ENCODE measurements around the gene IFI6. TPM values are rescaled to one million over a fixed set of nuclear protein-coding genes. Genes with fewer than 3 reads are reported as not detected.
A peak's percentile ranks its signal among the peaks of the same experiment; 100 is the strongest.

IFI6 gene
- total and polyA plus RNA-seq, 2 of the 4 experiments (the other 2 are of a cell fraction), result 7.3 to 16.8 TPM

DNA sequence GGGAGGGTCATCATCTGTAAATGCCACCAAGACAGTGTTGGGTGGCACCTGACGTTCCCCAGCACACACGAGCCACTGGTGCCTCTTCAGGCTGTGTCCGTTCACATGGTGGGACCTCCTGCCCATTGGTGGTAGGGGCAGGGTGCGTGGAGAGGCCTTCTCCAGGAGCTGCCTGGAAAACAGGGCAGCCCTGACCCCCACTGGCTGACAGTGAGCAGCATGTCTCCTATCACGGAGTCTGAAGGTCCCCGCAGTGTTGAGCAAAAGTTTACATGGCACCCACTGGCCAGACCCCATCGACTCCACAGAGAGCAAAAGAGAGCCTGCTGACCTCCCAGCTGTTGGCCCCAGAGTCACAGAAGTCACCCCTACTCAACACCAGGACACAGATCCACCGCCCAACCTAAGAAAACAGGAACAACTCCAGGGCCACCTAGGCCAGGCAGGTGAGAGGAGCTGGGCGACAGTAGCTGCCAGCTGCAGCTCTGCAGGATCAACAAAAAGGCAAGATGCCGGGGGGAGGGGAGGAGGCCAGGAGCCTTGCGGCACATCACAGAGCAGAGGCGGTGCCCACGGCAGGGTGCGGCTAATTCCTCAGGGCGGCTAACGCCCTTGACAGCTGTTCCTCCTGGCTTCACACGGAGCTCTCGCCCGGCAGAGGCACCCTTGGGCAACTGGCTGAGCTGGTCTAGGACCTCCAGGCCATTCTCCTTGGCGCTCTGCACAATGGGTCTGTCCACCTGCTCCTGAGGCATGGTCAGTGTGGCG lies 14.4 kb upstream of the IFI6 start:
- 0 out of 2 replicates have a peak, but pooled peaks cover 2% of the 10 kb centered on the region for H3K4me1 ChIP-seq (ENCODE audit: control insufficient read depth, insufficient read depth, low read length)
- H3K18ac ChIP-seq (ENCODE audit: low read depth, low read length), result no peak overlapping the region
- intact Hi-C loops (cut with micrococcal nuclease) (no loop called here), dilution Hi-C loops (cut with HindIII; ENCODE audit: low sequenced_read_pairs, unreplicated experiment) (no loop called here), in situ Hi-C loops (cut with MboI; ENCODE audit: low sequenced_read_pairs) (no loop called here)
- no peak overlapping the region for H3K23ac ChIP-seq (ENCODE audit: low read depth, low read length)
- H3K9me3 ChIP-seq (ENCODE audit: control insufficient read depth, insufficient read depth, low read length), result peaks cover 4% of the 10 kb centered on the region
- H2AFZ ChIP-seq (replicated peaks; ENCODE audit: low read length, poor library complexity), result peak overlapping the region; percentile 37
- no peak overlapping the region for H3K27ac ChIP-seq (ENCODE audit: insufficient read depth, low read length)
- H2AK9ac ChIP-seq (replicated peaks; ENCODE audit: low read depth, low read length, poor library complexity), result no peak overlapping the region
- ChIA-PET POLR2A (ENCODE audit: unreplicated experiment) (interaction anchor here (0.6 kb wide), 1 partner anchor 116 kb away, joined by 3 read pairs; no protein-coding TSS in a partner anchor), CTCF (interaction anchor here (0.6 kb wide), 1 partner anchor 1415 kb away, joined by 3 read pairs; no protein-coding TSS in a partner anchor)
- H2BK120ac ChIP-seq (ENCODE audit: low read depth, low read length), result no peak overlapping the region
- peaks cover 4% of the 10 kb centered on the region; the same call in 1 of the 2 replicates for H3K9me1 ChIP-seq (ENCODE audit: insufficient read depth, low read length)
- no peaks in the 10 kb centered on the region for H3K79me1 ChIP-seq (ENCODE audit: low read depth in 1 of 2, low read length in 2 of 2)
- H4K91ac ChIP-seq (ENCODE audit: insufficient read depth, low read depth, low read length), result no peak overlapping the region
- no peak overlapping the region for H3K56ac ChIP-seq (ENCODE audit: extremely low read depth, insufficient read depth, low read length)
- H3K4ac ChIP-seq (ENCODE audit: low read depth, low read length), result no peak overlapping the region
- ATAC-seq (ENCODE audit: low read depth) (no peak), DNase-seq (no peak)
- H2BK15ac ChIP-seq (ENCODE audit: low read depth, low read length), result no peak overlapping the region
- H2AK5ac ChIP-seq (ENCODE audit: low read depth, low read length), result no peak overlapping the region
- H3K14ac ChIP-seq (replicated peaks; ENCODE audit: low read depth, low read length), result no peak overlapping the region
- no peak overlapping the region for H2BK5ac ChIP-seq (ENCODE audit: low read depth, low read length, poor library complexity, severe bottlenecking)
- H3K4me2 ChIP-seq (ENCODE audit: low read depth, low read length), result no peak overlapping the region
- H3K27me3 ChIP-seq (ENCODE audit: control insufficient read depth, insufficient read depth, low read length), result peaks cover 42% of the 10 kb centered on the region
- no TSS peak for BruUV-seq (replicated peaks)
- H4K5ac ChIP-seq (ENCODE audit: low read depth, low read length), result no peak overlapping the region
- H4K8ac ChIP-seq (ENCODE audit: low read depth in 2 of 2, low read length in 2 of 2), result no peak overlapping the region
- H3K4me3 ChIP-seq (ENCODE audit: insufficient read depth, low read depth, low read length), result no peak overlapping the region
- WGBS, 2 experiments (ENCODE audit: extremely low coverage in 2 of 2, insufficient read length in 1 of 2), result 37% methylated on average over 14 of the region's 21 CpGs; no CpG with 5 or more reads in 1 of the 2 experiments
- no peak overlapping the region for H3K9ac ChIP-seq (ENCODE audit: low read depth, low read length)
- H3K36me3 ChIP-seq (ENCODE audit: control insufficient read depth, insufficient read depth, low read length), result no peaks in the 10 kb centered on the region
- no peak overlapping the region for H2BK20ac ChIP-seq (ENCODE audit: low read depth, low read length)
- no peaks in the 10 kb centered on the region for H4K20me1 ChIP-seq (ENCODE audit: insufficient read depth, low read length)
- TF ChIP-seq MAFK (IDR thresholded peaks at IDR 0.05; ENCODE audit: low read depth, low read length) (no peak), NFE2L2 (IDR thresholded peaks at IDR 0.05; ENCODE audit: low read depth, low read length) (no peak), POLR2A (IDR thresholded peaks at IDR 0.05; ENCODE audit: low read depth, low read length) (no peak), RFX5 (IDR thresholded peaks at IDR 0.05; ENCODE audit: low read depth, low read length) (no peak), SMC3 (IDR thresholded peaks at IDR 0.05; ENCODE audit: low read depth, low read length) (no peak), MAZ (IDR thresholded peaks at IDR 0.05; ENCODE audit: borderline replicate concordance, low read depth, low read length) (no peak), RCOR1 (IDR thresholded peaks at IDR 0.05; ENCODE audit: insufficient replicate concordance, low read length) (no peak), CEBPB (IDR thresholded peaks at IDR 0.05; ENCODE audit: low read depth, low read length) (no peak), BHLHE40 (IDR thresholded peaks at IDR 0.05; ENCODE audit: low read depth, low read length) (no peak), MXI1 (IDR thresholded peaks at IDR 0.05; ENCODE audit: borderline replicate concordance, low read depth, low read length) (no peak), CHD1 (IDR thresholded peaks at IDR 0.05; ENCODE audit: low read depth, low read length) (no peak)
- TF ChIP-seq, protein P1, sequence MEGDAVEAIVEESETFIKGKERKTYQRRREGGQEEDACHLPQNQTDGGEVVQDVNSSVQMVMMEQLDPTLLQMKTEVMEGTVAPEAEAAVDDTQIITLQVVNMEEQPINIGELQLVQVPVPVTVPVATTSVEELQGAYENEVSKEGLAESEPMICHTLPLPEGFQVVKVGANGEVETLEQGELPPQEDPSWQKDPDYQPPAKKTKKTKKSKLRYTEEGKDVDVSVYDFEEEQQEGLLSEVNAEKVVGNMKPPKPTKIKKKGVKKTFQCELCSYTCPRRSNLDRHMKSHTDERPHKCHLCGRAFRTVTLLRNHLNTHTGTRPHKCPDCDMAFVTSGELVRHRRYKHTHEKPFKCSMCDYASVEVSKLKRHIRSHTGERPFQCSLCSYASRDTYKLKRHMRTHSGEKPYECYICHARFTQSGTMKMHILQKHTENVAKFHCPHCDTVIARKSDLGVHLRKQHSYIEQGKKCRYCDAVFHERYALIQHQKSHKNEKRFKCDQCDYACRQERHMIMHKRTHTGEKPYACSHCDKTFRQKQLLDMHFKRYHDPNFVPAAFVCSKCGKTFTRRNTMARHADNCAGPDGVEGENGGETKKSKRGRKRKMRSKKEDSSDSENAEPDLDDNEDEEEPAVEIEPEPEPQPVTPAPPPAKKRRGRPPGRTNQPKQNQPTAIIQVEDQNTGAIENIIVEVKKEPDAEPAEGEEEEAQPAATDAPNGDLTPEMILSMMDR (conservative IDR thresholded peaks at IDR 0.05; ENCODE audit: low read depth, low read length), result no peak
- TF ChIP-seq, protein P2, sequence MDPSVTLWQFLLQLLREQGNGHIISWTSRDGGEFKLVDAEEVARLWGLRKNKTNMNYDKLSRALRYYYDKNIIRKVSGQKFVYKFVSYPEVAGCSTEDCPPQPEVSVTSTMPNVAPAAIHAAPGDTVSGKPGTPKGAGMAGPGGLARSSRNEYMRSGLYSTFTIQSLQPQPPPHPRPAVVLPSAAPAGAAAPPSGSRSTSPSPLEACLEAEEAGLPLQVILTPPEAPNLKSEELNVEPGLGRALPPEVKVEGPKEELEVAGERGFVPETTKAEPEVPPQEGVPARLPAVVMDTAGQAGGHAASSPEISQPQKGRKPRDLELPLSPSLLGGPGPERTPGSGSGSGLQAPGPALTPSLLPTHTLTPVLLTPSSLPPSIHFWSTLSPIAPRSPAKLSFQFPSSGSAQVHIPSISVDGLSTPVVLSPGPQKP (IDR thresholded peaks at IDR 0.05; ENCODE audit: borderline replicate concordance, low read depth, low read length), result no peak
